ENCODE results near the gene PKP1.

The PKP1 gene

DNA sequence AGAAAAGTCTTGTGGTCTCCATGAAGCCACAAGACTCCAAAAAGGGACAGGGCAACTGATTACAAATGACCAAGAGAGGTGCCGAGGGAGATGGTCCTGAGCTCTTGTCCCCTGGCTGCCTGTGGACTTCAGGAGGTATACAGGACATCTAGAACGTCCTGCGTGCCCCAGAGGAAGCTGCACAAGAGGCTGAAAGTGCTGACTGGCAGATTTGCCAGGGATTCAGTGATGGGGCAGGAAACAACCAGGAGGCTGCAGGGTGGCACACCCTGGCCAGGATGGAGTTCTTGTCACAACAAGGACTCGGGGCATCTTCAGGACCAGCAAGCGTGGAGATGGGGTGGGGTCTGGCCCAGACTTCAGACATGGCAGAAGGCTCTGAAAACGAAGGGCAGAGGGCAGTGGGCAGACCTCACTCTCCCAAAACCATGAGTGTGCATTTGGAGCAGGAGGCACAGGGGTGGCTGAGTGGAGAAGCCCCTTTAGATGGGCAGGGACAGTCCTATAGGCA lies 13.4 kb upstream of the PKP1 start:
- TF ChIP-seq, protein P1, sequence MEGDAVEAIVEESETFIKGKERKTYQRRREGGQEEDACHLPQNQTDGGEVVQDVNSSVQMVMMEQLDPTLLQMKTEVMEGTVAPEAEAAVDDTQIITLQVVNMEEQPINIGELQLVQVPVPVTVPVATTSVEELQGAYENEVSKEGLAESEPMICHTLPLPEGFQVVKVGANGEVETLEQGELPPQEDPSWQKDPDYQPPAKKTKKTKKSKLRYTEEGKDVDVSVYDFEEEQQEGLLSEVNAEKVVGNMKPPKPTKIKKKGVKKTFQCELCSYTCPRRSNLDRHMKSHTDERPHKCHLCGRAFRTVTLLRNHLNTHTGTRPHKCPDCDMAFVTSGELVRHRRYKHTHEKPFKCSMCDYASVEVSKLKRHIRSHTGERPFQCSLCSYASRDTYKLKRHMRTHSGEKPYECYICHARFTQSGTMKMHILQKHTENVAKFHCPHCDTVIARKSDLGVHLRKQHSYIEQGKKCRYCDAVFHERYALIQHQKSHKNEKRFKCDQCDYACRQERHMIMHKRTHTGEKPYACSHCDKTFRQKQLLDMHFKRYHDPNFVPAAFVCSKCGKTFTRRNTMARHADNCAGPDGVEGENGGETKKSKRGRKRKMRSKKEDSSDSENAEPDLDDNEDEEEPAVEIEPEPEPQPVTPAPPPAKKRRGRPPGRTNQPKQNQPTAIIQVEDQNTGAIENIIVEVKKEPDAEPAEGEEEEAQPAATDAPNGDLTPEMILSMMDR (IDR thresholded peaks at IDR 0.05; ENCODE audit: insufficient read depth, low read length, missing control alignments), result no peak
- DNase-seq (ENCODE audit: low read depth, low spot score), result no peak
- ChIA-PET CTCF (interaction anchor here (0.7 to 8.2 kb wide), 4 partner anchors 16 to 178 kb away, joined by 3 to 51 read pairs (median 4); no protein-coding TSS in a partner anchor), POLR2A (no interaction called here)
- H3K4me3 ChIP-seq (ENCODE audit: low read depth, low read length), result no peak overlapping the region

DNA sequence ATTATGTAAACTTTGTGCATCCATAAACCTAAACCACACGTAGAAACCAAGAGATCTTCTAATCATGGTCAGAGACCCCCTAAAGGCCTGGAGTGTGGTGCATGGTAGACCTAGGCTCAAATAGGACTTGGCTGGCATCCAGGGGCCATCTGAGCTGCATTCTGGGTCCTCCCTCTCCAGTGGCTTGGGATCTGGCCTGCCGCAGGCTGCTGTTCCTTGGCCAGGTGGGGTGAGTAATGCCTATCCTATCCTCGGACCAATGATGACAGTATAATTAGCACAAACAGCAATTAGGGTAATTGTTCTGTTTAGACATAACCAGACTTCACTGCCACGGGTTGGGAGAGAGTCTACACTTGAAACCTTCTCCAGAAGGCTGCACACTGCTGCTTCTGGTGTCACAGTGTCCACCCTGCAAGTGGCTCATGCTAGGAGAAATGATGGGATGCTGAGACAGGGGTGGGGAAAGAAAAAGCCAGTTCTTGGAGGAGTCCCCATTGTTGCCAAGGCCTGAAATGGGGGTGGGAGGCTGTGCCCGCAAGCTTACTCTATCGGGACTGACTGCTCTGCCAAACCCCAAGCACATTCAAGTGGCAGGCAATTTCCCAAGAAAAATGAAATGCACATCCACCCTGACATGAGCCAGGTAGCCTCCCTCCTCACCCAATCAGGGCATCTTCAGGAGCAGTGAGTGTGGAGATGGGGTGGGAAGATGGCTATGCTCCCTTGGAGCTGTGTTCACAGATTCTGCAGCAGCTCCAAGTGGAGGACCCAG lies 12.5 kb upstream of the PKP1 start:
- ChIA-PET CTCF (interaction anchor here (0.7 to 8.2 kb wide), 4 partner anchors 10 to 76 kb away, joined by 3 to 51 read pairs (median 3); no protein-coding TSS in a partner anchor), POLR2A (no interaction called here)

DNA sequence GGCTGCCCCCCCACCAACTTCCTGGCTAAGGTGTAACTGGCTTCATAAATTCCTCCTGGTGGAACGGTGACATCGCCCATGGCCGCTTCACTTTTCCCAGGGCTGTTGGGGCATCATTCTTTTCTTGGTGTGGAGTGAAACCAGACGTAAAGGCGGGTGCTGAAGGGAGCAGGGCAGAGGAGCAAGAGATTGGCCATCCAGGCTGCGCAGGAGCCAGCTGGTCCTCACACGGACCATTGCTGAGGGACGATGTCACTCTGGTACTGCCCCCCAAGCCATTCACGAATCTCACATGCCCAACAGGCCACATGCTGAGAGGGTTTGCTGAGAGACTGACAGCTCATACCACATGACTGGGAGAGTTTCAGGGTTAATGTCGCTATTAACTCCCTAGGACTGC lies 10.5 kb upstream of the PKP1 start:
- POLR2A ChIA-PET, result no interaction called here
- DNase-seq (ENCODE audit: low read depth, low spot score), result no peak
- TF ChIP-seq, protein P1 (IDR thresholded peaks at IDR 0.05; ENCODE audit: insufficient read depth, low read length, missing control alignments), result no peak
- no peak overlapping the region for H3K4me3 ChIP-seq (ENCODE audit: low read depth, low read length)
- CTCF ChIA-PET, result interaction anchor here (1.2 to 8.2 kb wide), 3 partner anchors 10 to 74 kb away, joined by 4 to 51 read pairs (median 7); no protein-coding TSS in a partner anchor

More for the DNA sequence above, 12.5 kb upstream of the PKP1 start:
- TF ChIP-seq, protein P1 (IDR thresholded peaks at IDR 0.05; ENCODE audit: insufficient read depth, low read length, missing control alignments), result no peak
- no peak for DNase-seq (ENCODE audit: low read depth, low spot score)
- H3K4me3 ChIP-seq (ENCODE audit: low read depth, low read length), result no peak overlapping the region

DNA sequence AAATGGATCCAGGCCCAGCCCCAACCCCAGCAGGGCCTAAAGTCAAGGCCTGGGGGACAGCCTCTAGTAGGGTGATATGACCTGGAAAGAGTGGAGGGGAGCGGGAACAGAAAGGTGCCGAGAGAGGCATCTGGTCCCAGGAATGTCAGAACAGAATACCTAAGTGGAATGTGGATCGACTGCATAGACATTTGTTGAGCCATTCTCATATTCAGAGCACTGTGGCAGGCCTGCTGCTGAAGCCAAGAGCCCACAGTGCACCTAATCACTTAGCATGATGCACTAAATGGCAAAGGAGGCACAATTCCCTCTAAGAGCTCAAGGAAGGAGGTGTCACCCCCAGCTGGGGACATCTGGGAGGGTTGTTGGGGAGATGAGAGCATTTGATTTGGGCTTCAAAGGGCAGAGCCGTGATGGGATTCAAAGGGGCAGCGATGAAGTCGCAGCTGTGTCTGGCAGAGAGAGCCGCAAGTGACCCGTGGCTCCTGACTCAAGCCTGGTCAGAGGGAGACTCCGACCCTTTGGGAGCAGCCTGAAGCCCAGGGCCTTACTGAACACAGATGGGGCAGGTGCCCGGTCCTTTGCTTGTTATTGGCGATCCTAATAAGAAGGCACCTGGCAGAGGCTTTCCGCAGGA lies 8.6 kb upstream of the PKP1 start:
- POLR2A ChIA-PET, result no interaction called here
- CTCF ChIA-PET, result interaction anchor here (0.9 kb wide), 1 partner anchor 20 kb away, joined by 3 read pairs; no protein-coding TSS in a partner anchor
- DNase-seq (ENCODE audit: low read depth, low spot score), result no peak
- TF ChIP-seq, protein P1 (IDR thresholded peaks at IDR 0.05; ENCODE audit: insufficient read depth, low read length, missing control alignments), result no peak
- H3K4me3 ChIP-seq (ENCODE audit: low read depth, low read length), result no peak overlapping the region

DNA sequence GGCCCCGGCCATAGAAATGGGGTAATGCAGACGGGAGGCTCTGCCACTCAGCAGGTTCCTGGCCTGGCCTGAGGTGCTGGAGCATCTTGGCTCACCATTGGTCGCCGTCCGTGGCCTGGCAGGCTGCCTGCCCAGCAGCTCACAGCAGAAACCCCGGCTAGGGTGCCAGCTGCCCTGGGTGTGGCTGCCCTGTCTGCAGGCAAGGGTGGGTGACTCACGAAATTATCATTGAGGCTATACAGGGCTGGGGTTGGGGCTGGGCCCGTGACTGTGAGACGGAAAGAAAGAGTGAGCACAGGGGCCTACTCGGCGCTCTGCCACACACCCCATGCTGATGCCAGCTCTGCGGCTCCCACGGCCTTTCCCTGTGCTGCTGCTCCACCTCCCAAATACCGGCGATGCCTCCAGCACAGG lies 8.0 kb upstream of the PKP1 start:
- CTCF ChIA-PET, result no interaction called here
- TF ChIP-seq, protein P1 (IDR thresholded peaks at IDR 0.05; ENCODE audit: insufficient read depth, low read length, missing control alignments), result no peak
- no peak overlapping the region for H3K4me3 ChIP-seq (ENCODE audit: low read depth, low read length)
- no peak for DNase-seq (ENCODE audit: low read depth, low spot score)
- POLR2A ChIA-PET, result no interaction called here

DNA sequence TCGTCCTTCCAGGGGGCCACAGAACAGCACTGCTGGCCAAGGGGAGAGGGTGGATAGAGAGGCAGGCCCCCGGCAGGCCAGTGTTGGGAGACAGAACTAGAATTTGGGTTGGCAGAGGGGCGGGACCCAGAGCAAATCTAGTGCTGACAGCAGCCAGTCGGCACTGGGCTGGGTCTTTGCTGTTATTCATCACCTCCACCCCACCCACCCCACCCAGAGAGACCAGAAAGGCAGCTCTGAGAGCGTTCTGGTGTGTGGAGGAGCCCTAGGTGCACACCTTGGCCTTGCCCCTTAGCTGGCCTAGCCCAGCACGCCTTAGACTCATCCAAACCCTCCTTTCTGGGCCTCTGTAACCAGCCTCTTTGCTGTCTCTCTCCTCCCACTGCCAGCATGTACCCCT lies 6.4 kb upstream of the PKP1 start:
- ChIA-PET CTCF (interaction anchor here (1.1 to 1.9 kb wide), 2 partner anchors 17 to 69 kb away, joined by 3 to 5 read pairs; no protein-coding TSS in a partner anchor), POLR2A (interaction anchor here (0.6 kb wide), 1 partner anchor 31 kb away, joined by 3 read pairs; no protein-coding TSS in a partner anchor)
- no peak for DNase-seq (ENCODE audit: low read depth, low spot score)
- no peak overlapping the region for H3K4me3 ChIP-seq (ENCODE audit: low read depth, low read length)
- TF ChIP-seq, protein P1 (IDR thresholded peaks at IDR 0.05; ENCODE audit: insufficient read depth, low read length, missing control alignments), result no peak

Data from AG04449 (cell line).